GM10248 (cell line): ENCODE measurements around the gene HRNR.

Source experiments
- CTCF ChIA-PET: fragments of 300-600 bp; sonication (Branson Sonifier 250); formaldehyde crosslinking; extraction: SDS; loops from one replicate; lab custom pipeline; 2021; ENCODE audit warnings: antibody characterized with exemption; lab: Yijun Ruan, JAX
- POLR2A ChIA-PET: fragments of 350-650 bp; sonication (Branson Sonifier 250); formaldehyde crosslinking; extraction: SDS; loops from one replicate; lab custom pipeline; 2020; ENCODE audit warnings: antibody characterized with exemption; lab: Yijun Ruan, JAX
- DNase-seq: peaks from one replicate; pipeline ENCODE4 v3.0.0; 2012; ENCODE audit errors: extremely low spot score
- TF ChIP-seq, protein P1 (sequence below): IDR thresholded peaks from 2 replicates; pipeline ENCODE4 v1.5.1; 2012; ENCODE audit warnings: mild to moderate bottlenecking, low read depth; ENCODE audit errors: extremely low read depth, missing control alignments, control extremely low read depth

The HRNR gene

GRCh38 chr1:152179566-152179965 is 44.4 kb downstream of the HRNR start:
- TF ChIP-seq, protein P1, sequence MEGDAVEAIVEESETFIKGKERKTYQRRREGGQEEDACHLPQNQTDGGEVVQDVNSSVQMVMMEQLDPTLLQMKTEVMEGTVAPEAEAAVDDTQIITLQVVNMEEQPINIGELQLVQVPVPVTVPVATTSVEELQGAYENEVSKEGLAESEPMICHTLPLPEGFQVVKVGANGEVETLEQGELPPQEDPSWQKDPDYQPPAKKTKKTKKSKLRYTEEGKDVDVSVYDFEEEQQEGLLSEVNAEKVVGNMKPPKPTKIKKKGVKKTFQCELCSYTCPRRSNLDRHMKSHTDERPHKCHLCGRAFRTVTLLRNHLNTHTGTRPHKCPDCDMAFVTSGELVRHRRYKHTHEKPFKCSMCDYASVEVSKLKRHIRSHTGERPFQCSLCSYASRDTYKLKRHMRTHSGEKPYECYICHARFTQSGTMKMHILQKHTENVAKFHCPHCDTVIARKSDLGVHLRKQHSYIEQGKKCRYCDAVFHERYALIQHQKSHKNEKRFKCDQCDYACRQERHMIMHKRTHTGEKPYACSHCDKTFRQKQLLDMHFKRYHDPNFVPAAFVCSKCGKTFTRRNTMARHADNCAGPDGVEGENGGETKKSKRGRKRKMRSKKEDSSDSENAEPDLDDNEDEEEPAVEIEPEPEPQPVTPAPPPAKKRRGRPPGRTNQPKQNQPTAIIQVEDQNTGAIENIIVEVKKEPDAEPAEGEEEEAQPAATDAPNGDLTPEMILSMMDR = no peak
- ChIA-PET CTCF (interaction anchor here (0.9 to 13.9 kb wide), 5 partner anchors 6 to 279 kb away, joined by 3 to 220 read pairs (median 12); no protein-coding TSS in a partner anchor), POLR2A (no interaction called here)
- DNase-seq = no peak

GRCh38 chr1:152170287-152170905 is 53.6 kb downstream of the HRNR start:
- POLR2A ChIA-PET = no interaction called here
- no peak for DNase-seq
- CTCF ChIA-PET = interaction anchor here (1.0 to 10.8 kb wide), 3 partner anchors 15 to 288 kb away, joined by 3 to 165 read pairs (median 4); no protein-coding TSS in a partner anchor
- TF ChIP-seq, protein P1 = no peak

DNA sequence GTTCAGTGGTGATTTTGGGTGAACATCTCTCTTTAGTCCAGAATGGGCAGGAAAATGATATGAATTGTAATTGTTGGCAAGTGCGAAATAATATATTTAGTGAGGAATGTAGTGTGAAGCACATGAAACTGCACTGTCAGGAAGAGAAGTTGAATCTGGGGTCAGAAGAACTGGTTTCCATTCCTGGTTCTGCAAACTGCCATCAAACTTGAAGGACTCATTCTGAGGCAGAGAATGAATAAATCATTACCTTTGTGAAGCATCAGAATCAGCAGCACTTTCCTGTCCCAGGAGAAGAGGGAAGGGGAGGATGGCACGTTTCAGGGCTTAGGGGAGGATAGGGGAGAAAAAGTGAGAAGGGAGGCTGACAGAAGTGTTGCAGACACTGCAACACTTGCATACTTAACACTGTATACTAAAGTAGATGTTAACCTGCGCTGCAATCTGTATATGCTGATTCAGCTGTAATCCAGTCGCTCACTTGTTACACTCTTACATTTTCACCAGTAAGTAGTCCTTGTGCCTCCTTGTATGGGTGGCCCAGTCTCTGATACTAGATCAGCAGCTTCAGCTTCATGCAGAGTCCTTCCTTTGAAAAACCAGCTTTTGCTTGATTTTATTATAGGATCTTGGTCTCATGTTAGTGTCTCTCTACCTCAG is 54.5 kb downstream of the HRNR start:
- TF ChIP-seq, protein P1 = no peak
- ChIA-PET CTCF (interaction anchor here (1.0 to 10.8 kb wide), 4 partner anchors 16 to 289 kb away, joined by 3 to 165 read pairs (median 4); no protein-coding TSS in a partner anchor), POLR2A (no interaction called here)
- no peak for DNase-seq

- TF ChIP-seq, protein P1 = no peak
- POLR2A ChIA-PET = no interaction called here
- DNase-seq = no peak
- CTCF ChIA-PET = interaction anchor here (1.2 to 1.5 kb wide), 4 partner anchors 14 to 21 kb away, joined by 3 to 4 read pairs (median 3); no protein-coding TSS in a partner anchor
These were observed 55.5 kb downstream of the HRNR start for GRCh38 chr1:152168535-152168868.

DNA sequence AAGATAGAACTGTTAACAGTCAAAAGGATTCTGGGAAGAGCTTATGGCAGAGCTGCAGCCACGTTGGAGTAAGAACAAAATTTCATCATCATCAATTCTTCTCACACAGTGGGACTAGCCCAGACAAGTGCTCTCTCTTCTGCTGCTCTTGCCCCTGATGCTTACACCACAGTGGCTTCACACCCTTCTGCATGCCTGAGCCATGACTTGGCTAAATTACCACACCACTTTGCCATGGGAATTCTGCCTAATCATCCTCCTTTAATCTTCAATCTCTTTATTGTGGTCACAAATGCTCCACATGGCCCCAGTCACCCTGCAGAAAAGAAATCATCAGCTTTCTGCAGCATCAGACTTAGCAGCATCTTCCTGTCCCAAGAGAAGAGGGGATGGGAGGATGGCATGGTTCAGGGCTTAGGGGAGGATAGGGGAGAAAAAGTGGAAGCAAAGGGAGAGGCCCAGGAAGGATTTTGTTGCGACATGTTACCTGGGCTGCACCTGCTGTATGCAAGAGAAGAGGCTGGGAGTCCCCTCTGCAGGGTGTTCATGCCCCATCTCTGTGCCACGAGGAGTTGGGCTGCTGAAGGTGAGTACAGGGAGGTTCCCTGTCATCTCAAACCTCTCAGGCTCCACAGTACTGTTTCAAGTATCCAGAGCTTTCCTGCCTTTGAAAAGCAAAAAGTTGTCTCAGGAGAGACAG is 56.0 kb downstream of the HRNR start:
- CTCF ChIA-PET = interaction anchor here (1.2 to 2.6 kb wide), 7 partner anchors 14 to 290 kb away, joined by 3 to 11 read pairs (median 3); no protein-coding TSS in a partner anchor
- POLR2A ChIA-PET = no interaction called here
- TF ChIP-seq, protein P1 = no peak
- DNase-seq = no peak

GRCh38 chr1:152166966-152167365 is 57.0 kb downstream of the HRNR start:
- no peak for DNase-seq
- TF ChIP-seq, protein P1 = no peak
- CTCF ChIA-PET = interaction anchor here (1.1 to 2.6 kb wide), 6 partner anchors 8 to 291 kb away, joined by 3 to 11 read pairs (median 3); no protein-coding TSS in a partner anchor
- POLR2A ChIA-PET = no interaction called here
